Measurements from ENCODE around the gene CRADD.

The CRADD gene

DNA sequence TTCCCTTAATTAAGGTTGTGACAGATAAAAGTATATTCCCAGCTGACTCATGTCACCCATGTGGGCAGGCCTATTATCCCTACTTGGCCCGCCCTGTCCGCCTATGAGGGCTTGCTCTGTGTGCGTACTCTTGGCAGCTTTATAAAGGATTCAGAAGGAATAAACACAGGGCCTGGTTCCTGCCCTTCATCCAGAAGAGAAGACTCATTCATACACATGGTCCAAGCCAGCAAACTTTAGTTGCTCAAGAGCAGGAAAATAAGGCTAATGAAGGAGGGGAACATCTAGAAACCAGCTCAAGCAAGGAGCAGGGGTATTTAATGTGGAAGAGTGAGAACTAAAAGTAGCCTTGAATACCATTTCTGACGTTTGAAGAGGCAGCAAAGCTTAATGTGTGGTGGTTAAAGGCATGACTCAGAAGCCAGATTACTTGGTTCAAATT, 141.9 kb downstream of the CRADD start:
- no peak for DNase-seq

DNA sequence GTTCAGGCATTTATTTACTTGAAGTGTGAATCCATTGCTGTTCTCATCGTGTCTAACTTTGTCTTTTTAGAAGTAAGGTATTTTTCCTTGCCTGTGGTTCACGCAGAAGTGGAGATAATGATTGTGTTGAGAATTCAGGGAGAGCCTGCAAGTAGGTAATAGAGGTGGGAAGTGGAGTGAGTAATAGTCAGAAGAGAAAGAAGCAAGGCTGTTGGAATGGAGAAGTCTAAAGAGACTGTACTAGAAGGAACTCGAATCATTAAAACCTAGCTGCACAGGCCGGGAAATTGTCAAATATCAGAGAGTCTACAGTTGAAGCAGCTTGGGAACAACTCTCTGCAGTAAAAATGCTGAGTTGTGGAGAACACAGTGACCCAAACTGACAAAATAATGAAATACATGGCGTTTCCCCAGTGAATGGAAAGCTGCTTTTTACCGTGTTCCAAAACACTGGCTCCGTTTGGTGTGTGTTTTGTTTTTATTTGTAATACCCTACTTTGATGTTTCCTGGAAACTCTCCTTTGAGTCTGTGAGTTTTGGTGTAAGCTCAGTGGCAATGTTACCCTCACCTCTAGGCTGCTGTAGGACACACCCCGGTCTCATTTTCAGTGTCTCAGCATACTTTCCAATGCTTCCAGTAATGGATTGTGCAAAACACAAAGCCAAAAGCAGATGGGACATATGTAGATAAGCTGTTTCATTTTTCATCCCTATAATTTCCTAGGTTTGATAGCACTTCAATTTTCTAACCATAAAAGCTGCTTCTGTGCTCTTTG, 146.6 kb downstream of the CRADD start:
- peak; percentile 33 for DNase-seq

DNA sequence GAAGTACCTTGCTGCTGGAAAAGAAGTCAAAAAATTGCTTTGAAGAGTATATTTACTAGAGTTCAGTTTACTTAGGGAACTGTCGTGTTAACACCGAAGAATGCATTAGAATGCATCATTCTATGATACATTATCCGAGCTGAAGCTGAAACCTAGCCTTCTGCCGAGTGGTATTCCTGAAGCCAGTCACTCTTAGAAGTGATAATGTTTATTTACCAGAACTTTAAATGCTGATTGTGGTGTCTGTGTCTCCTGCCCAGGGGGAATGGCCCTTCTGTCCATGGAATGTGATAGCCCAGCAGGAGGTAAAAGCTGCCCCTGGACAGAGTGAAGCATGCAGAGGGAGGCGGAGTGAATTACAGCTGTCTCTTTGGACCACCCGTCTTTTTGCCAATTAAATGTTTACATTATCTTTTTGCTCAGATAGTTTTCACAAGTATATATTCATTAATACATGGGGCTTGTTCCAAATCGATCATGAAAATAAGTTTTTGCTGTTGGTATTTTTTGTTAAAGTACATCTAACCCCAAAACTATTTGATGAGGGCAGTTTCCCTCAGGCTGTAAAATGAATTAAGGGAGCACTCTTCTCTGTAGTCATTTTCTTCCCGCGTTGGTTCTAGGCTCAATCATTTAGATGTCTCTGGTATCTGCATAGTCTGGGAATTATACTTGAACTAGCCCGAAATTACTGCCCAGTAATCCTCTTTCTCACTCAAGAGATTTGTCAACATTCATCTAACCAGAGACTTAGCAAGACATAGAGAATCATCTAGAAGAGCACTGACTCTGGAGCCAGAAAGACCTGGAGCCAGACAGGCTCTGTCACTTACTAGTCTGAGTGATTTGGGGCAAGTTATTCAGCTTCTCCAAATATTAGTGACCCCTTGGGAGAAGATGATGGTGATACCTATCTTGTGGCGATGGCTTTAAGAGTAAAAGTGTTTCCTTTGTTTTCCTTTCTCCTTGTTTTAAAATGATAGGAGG, 147.6 kb downstream of the CRADD start:
- DNase-seq, result no peak

DNA sequence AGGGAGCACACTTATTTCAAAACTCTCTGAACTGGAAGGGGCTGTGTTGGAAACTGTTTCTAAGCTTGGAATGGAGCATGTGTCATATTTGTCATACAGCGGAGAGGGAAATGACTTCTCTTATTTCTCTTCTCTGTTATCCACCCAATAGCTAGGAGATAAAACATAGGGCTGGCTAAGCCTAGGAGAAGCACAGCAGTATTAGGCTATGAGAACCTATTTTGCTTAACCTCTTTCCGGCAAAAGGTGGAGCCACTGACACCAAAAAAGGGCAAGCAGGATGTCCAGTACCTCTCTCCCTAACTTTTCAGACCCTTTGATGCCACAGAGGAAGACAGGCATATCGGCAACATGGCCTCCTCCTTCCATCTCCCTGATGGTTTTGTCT, 148.3 kb downstream of the CRADD start:
- DNase-seq, result no peak

DNA sequence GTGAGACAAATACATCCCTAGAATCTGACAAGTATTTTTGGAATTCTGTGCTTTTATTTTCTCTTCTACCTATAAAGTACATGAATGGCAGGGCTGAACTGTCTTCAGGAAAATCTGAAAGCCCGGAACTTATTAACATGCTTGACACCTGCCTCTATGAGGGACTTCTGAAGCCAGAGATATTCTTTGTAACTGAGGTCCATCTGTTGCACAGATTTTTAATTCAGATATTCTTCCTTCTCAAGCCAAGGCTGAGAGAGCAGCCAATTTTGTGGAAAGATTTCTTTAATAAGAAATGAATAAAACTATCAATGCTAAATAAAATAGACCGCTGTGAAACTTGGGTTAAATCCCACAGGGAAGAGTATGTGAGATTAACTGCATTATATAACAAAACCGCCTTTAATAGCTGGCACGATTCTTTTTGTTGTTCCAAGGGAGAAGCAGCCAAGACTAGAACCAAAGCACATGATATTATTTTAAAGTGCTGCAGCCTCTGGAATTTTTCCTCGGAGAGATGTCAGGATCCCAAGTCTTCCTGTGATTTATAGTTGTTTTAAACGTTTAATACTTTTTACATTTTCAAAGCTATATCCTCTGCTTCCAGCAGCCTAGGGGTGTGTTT, 148.9 kb downstream of the CRADD start:
- no peak for DNase-seq

DNA sequence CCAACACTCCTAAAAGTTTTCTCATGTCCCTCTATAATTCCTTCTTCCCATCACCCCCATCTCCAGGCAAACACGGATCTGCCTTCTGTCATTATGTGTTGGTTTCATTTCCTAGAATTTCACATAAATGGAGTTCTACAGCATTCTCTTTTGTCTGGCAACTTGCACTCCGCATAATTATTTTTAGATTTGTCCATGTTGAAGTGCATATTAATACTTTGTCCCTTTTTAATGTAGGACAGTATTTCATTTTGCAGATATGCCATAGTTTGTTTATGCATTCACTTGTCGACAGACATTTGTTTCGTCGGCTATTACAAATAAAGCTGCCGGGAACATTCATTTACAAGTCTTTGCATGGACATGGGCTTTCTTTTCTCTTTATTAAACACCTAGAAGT, 150.0 kb downstream of the CRADD start:
- no peak for DNase-seq

DNA sequence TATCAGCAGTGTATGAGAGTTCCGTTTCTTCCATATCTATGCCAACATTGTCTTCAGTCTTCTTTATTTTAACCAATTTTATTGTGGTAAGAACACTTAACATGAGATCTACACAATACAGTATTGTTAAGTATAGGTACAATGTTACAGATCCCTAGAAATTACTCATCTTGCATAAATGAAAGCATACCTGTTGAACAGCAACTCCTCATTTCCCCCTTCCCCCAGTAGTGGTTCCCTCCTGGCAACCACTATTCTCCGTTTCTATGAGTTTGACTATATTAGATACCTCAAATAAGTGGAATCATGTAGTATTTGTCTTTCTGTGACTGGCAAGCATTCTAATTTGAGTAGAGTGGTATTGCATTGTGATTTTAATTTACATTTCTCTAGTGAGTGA, 150.5 kb downstream of the CRADD start:
- DNase-seq, result no peak

DNA sequence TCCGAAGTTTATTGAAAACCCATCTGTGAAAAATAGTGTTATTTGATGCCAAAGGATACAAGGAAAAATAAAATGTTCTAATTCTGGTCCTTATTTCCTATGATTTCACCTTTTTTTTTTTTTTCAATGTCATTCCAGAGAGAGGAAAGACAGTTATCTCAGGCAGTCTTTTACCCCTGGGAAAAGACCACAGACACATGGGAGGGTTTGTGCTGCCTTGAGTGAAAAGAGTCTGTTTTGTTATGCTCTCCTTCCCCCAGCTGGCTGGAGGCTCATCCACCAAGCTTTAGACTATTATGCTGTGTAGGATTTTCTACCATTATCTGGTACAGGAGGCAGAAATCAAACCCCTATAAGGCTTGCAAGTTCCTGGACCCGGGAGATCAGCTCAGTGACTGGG, 151.8 kb downstream of the CRADD start:
- no peak for DNase-seq

DNA sequence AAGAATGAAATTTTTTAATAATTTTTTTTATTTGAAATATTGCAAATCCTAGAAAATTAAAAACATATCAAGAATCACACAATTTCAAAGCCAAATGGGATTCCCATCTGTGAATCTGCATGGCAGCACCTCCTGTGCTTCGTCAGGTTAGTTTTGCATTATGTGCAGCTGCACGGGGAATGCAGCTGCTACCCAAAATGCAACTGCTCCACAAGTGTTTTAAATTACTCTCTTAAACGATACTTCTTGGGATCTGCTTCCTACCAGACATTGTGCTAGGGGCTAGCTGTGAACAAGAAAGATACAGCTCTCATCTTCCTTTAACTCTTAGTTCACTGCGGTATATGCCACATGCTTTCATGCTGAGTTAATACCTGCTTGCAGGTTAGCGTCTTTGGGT, 154.2 kb downstream of the CRADD start:
- DNase-seq, result no peak

DNA sequence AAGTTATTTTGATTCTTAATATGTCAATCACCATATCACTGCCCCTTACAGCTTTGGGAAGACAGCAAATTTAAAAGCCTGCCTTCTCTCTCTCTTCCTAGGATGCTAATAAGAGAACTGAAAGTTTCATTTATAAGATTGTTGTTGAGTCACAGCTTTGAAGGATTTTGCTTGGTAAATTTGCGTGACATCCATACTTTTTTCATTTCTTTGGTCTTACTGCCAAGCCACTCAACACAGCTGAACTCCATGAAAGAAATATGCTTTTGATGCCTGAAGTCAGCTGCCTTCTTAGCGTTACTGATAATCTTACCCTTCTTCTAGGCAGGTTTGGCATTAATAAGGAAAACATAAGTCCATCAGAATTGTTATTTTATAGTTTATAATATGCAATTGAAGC, 155.0 kb downstream of the CRADD start:
- DNase-seq, result peak; percentile 14

DNA sequence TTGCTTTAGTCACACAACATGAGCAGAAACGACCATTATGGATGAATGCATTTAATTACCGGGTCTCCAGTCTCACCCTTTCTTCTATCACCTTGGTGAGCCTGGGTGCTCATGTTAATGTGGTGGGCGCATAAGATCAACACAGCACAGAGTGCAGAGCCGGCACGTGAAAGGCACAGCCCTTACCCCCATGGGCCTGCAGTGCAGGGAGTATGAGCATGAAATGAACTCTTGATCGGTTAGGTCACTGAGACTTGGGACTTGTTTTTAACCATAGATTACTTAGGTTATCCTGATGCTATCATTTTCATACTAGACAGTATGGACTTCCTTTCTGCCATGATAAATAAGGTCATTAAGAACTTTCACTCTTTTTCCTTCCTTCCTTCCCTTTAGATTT, 156.8 kb downstream of the CRADD start:
- no peak for DNase-seq

DNA sequence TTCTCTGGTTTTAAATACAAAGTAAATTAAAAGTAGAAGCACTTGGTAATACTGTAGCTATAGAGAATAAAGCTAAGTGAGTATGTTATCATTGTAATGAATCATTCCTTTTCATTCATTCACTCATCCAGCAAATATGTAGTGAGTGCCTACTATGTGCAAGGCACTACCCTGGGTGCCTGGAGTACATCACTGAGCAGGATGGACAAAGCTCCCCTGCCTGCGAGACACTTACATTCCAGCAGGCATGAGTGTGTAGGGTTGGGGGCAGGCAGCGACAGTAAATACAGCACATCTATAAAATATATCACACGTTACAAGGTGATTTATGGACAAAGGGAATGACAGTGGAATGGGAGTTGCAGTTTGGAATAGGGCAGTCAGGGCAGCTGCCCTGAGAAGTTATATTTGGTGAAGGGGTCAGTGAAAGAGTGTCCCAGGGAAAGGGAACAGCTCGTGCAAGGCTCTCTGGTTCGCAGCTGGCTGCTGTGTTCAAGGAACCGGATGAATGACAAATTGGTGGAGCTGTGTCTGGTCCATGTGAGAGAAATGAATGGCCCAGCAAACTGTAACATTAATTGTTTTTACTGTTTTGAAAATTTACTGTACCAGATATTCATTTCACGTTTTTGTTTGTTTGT, 159.6 kb downstream of the CRADD start:
- no peak for DNase-seq

DNA sequence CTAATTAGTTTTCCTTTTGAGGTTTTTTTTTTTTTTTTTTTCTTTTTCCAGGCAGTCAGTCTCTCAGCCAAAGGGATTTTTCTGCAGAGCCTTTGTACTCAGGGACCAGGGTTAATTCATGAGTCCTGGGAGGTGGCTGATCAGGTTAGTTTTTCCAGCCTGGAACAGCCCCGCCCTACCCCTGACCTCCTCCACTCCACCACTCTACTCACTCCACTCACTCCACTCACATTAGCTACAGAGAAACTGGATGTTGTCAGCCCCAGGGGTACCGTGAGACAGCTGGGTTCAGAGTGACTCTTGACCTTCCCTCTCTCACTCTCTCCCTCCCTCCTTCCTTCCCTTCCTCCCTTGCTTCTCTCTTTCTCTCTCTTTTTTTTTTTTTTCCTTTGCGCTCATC, 161.0 kb downstream of the CRADD start:
- no peak for DNase-seq

DNA sequence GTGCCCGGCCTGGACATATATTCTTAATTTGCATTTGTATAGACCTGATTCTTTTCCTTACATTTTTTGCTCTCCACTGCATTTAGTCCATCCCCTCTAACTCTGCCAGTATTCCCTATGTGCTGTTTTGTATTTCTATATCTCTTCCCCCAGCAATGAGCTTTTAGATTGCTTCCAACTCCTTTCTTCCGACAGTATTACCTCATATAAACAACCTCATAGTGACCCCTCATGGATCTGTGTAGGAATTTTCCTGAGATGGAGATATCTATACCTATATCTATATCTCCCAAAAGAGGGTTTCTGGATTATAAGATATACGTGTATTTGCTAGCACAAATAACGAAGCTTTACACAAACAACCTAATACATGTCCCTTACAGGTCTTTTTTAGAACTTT, 161.9 kb downstream of the CRADD start:
- no peak for DNase-seq

DNA sequence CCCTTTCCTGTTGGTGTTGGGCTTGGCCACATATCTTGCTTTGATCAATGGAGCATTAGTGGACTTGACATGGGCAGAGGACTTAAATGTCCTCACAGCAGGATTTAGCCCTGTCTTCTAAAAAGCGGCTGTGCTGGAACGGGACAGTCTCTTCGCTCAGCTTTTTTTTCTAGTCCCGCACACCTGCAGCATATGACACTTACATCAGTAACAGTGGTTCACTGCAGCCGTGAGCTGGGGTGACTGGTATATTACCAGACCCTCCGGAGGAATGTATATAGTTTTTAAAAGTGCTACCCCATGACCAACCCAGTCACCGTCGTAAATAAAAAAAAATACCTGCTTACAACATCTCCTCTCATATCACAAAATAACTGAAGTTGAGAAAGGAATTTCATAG, 164.5 kb downstream of the CRADD start:
- DNase-seq, result no peak

DNA sequence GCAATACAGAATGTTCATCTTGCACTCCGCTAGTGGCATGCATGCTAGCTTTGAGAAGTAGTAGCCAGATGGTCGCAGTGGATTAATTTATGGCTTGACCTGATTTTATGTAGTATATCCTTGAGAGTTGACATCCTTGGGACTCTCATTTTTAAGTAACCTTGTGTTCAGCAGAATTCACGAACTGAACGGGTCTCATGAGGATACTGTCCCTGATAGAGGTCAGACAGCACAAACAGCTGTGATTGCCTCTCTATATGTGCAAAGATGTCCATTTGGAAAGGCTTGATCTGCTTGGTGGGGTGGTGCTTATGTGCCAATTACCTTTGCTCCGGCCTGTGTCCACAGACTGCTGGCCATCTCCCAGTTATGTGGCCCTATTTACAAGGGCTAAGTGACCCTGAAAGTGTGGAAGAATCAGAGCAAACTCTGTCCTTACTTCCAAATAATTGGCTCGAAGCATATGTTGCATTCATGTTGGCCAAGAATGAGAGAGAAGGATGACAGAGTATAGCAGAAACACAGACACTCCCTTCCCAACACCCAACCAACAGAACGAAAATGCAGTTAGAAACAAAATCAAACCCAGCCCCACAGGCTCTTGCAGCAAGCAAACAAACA, 167.1 kb downstream of the CRADD start:
- DNase-seq, result no peak

DNA sequence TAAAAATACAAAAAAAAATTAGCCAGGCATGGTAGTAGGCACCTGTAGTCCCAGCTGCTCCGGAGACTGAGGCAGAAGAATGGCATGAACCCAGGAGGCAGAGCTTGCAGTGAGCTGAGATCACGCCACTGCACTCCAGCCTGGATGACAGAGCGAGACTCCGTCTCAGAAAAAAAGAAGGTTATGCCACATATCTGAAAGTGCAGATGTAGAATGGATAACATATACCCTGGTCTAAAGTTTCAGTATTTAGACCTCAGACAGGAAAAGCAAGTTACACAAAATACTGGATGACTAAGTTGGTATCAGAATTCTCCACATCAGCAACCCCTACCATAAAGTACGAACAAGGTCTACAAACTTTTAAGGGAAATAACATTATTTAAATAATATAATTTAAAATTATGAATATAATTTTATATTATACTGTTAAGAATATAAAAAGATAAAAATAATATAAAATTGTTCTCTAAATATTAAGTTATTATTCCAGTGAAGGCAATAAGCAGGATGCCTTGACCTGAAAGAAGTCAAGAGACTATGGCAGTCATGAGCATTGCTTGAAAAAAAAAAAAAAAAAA, 169.9 kb downstream of the CRADD start:
- no peak for DNase-seq

DNA sequence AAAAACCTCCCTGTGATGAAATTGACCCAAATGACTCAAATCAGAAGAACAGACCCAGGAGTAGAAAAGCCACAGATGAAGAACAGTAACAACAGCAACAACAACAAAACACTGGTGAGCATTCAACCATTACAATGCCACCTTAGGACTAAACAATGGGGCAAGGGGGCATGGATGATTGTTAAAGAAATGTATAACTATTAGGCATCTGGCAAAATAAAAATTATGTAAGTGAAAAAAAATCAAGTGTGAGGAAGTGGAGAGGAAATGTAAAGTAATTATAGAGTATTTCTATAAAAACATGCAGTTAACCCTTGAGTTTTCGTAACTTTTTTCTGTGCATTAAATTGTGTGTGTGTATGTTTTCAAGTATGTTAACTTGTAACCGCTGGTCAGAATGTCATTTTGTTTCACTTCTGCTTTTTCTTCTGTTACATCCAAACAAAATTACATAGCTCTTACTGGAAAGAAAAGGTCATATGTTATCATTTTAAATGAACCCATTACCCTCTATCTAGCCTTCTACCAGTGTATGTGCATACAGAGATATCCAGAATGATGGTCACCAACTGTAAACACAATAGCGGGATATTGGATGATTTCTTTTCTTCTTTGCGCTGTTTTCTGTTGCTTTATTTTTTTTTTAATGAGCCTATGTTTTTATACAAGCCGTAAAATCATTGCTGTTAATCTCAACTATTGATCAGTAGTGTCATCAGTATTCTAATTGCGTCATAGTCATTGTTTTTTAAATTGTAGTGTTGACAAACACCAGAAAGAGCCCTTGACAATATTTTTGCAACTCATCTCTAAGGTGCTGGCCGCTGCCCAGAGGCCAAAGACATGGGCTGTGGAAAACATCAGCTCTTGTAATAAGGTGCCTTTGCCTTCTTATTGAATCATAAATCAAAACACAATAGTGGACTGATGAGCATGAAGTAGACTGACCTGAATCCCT, 170.6 kb downstream of the CRADD start:
- peak; percentile 90 for DNase-seq

DNA sequence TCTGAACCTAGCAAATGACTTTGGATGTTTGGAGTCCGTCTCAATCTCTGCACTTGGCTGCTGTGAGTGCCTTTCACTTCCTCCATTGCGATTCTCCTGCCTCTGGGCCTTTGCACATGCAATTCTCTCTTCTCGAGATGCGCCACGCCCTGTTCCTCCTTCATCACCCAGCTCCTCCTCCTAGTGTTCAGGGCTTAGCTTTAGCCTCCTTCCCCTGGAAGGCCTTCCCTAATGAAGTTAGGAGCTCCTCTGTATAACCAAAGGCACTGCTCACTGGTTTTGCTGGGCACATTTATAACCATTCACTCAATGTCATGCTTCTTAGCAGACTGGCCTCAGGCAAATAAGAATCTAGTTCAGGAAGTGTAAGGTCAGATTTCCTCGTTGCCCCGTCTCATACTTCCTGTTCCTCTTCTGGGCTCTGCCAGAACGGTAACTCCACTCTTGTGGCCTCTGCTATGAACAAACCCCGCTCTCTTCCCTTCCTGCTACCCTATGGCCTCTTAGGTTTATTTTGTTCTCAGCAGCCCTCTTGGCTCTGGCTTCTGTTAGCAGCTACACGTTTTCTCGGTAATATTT, 171.4 kb downstream of the CRADD start:
- peak; percentile 86 for DNase-seq

DNA sequence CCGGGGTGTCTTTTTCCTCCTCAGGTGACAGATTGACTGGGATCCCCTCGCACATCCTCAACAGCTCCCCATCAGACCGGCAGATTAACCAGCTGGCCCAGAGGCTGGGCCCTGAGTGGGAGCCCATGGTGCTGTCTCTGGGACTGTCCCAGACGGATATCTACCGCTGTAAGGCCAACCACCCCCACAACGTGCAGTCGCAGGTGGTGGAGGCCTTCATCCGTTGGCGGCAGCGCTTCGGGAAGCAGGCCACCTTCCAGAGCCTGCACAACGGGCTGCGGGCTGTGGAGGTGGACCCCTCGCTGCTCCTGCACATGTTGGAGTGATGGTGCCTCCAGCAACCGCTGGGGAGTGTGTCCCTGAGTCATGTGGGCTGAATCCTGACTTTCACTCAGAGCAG, 172.8 kb downstream of the CRADD start:
- no peak for DNase-seq
